ENCODE data around the gene MYBBP1A.

- TF ChIP-seq CTCF (conservative IDR thresholded peaks at IDR 0.05; ENCODE audit: low read depth in 2 of 2) (no peak), EZH2 (IDR thresholded peaks at IDR 0.05; ENCODE audit: low read depth, unreplicated experiment) (no peak), JUNB (IDR thresholded peaks at IDR 0.05; ENCODE audit: unreplicated experiment) (no peak), REST (IDR thresholded peaks at IDR 0.05; ENCODE audit: unreplicated experiment) (no peak), CREB1 (CRISPR knock-in tag; IDR thresholded peaks at IDR 0.05; ENCODE audit: low read depth) (no peak), STAT1 (IDR thresholded peaks at IDR 0.05; ENCODE audit: unreplicated experiment) (no peak), POLR2AphosphoS5 (IDR thresholded peaks at IDR 0.05; ENCODE audit: low read depth) (no peak), EZH2phosphoT487 (IDR thresholded peaks at IDR 0.05; ENCODE audit: unreplicated experiment) (no peak), NANOG (IDR thresholded peaks at IDR 0.05; ENCODE audit: borderline replicate concordance) (no peak)
Observed at GRCh38 chr17:4527566-4528125, 27.5 kb downstream of the MYBBP1A start.
